HG03159 (cell line): ENCODE data around the gene PRDM16.

Source experiments
- ATAC-seq: cut with Tn5 transposase; IDR thresholded peaks from one replicate; pipeline ENCODE4 v1.9.1; 2021; ENCODE audit warnings: mild to moderate bottlenecking, moderate library complexity; ENCODE audit not compliant: unreplicated experiment

PRDM16 gene

DNA sequence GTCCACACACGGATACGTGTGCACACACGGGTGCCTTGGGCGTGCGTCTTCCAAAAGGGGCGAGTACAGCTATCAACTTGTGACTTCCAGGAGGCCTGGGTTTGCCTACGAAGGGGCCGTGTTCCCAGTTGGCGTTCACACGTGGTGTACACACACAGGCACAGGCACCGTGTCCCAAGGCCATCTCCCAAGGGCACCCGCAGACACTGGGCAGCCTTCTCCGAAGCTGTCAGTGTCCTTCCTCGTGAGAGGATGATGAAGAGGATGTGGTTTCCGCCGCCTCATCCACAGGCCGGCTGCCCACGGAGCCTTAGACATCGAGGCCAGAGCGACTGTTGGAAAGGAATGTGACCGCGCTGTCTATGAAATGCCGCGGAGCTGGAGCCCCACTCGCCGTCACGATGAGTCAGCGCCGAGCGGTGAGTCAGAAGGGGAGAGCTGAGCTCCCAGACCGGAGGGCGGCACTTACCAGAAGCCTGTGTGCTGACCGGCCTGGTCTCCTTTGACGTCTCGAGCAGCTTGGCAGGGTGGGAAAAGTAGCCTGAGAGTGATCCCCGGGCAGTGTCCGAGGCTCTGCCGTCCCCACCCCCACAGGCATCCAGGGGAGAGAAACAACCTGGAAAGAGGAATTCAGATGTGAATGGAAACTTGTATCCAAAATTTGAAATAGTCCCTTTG lies 244.0 kb downstream of the PRDM16 start:
- ATAC-seq = no peak

GRCh38 chr1:3313576-3313950 lies 244.6 kb downstream of the PRDM16 start:
- no peak for ATAC-seq

GRCh38 chr1:3314491-3315381 lies 245.7 kb downstream of the PRDM16 start:
- no peak for ATAC-seq

- ATAC-seq = no peak
These were observed 246.7 kb downstream of the PRDM16 start for GRCh38 chr1:3315399-3316339.

- ATAC-seq = no peak
These were observed 247.4 kb downstream of the PRDM16 start for GRCh38 chr1:3316340-3316943.

- ATAC-seq = no peak
These were observed 248.5 kb downstream of the PRDM16 start for GRCh38 chr1:3317456-3317855.

DNA sequence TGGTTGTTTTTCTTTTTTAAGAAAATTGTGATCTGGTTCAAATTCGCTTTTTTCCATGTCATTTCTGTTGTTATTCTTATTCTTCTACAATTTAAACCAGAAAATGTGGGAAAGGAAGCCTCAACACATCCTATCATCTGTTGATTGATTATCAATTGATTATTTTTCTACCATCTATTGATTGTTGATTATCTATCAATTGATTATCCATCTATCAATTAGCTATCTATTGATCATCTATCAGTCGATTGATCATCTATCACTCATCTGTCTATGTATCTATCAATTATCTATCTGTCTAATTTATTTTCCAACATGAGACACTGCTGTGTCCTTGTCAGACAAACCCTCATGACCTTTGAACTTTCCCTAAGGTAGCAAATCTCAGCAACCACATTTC lies 249.3 kb downstream of the PRDM16 start:
- no peak for ATAC-seq

- ATAC-seq = no peak
These were observed 250.9 kb downstream of the PRDM16 start for GRCh38 chr1:3319874-3320245.

GRCh38 chr1:3320246-3321152 lies 251.5 kb downstream of the PRDM16 start:
- ATAC-seq = no peak

GRCh38 chr1:3321559-3322449 lies 252.8 kb downstream of the PRDM16 start:
- no peak for ATAC-seq

- ATAC-seq = no peak
These were observed 253.5 kb downstream of the PRDM16 start for GRCh38 chr1:3322450-3323020.

- no peak for ATAC-seq
These were observed 254.2 kb downstream of the PRDM16 start for GRCh38 chr1:3323021-3323795.

DNA sequence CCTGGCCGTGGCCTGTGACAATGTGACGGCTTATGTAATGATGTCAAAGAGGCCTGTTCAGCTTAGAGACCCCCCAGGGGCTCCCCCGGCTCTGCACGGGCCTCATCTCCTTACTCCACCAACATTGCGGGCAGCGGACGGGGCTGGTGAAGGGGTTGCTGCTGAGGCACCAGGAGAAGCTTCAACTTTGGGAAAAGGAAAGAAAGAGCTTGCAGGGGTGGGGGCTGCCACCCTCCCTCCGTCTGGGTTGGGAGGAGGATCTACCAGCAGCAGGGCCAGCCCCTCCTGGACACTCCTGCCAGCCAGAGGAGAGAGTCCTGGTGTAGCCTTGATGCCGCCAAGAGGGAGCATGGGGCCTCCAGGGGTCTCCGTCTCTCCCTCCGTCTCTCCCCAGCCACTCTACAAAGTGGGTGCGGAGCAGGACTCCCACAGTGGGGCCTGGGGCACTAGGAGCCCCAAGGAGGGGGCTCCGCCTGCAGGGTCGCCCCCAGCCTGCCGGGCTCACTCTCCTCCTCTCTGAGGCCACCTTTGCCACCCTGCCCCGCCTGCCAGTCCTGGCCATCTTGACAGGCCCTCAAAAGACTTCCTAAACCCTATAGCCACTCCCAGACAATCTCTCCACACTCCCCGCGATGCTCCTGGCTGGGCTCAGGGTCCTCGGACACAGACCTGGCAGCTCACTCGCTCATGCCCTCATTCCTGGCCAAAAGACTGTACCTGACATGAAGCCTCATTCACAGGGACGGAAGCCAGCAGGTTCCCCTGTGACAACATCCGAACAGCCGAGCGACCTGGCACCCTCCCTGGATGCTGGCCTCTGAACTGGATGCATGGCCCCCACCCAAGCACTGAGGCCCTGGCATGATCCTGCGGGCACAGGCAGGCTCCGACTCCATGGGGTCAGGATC lies 255.0 kb downstream of the PRDM16 start:
- ATAC-seq = no peak

- no peak for ATAC-seq
These were observed 255.9 kb downstream of the PRDM16 start for GRCh38 chr1:3324704-3325535.

DNA sequence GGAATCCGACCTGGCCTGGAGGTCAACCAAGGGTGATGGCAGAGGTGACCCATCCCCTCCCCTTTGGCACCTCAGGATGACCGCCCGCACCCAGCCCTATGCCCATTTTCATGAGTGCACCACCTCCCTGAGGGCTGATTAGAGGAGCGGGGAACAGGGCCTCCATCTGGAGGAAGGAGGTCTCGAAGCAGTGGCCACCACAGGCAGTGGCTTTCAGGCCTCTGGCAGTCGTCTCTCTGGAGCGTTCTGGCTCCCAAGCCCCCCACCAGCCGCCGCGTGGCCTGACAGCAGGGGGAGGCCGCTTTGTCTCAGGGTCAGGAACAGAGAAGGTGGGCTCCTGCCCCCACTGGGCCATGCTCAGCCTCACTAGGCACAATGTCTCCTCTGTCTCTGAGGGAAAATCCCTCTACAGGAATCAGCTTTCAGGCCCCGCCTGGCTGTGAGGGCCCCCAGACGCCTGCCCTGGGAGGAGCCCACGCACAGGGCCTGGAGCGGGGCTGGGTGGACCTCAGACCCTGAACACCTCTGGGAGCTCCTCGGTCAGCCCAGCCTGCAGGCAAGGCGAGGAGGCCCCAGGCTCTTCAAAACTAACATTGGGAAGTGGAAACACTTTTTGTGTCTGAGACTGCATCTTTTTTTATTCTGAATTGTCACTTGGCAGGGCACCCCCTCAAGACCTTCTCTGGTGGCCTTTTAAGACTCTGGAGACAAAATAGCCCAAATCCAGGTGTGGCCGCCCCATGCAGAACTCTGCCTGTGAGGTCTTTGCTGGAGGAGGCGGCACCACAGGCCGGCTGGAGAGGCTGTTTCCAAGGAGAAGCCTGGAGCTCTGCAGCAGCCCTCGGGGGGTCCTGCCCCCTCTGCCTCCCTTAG lies 257.7 kb downstream of the PRDM16 start:
- no peak for ATAC-seq
